ENCODE data around the gene ADAMTS12. TPM values are rescaled to one million over a fixed set of nuclear protein-coding genes. Genes with fewer than 3 reads are reported as not detected.

The ADAMTS12 gene
- total and polyA plus RNA-seq, 9 of the 15 experiments (the other 6 are each of a cell fraction or from before 2014, with no cell fraction given) = 0.11 TPM; not detected in 8

GRCh38 chr5:33854733-33855151, 37.0 kb downstream of the ADAMTS12 start (continued):
- TF ChIP-seq REST (IDR thresholded peaks at IDR 0.05; ENCODE audit: borderline replicate concordance) (no peak), REST (CRISPR knock-in tag; IDR thresholded peaks at IDR 0.05; ENCODE audit: low read depth) (no peak), CBX1 (IDR thresholded peaks at IDR 0.05; ENCODE audit: low read depth) (no peak), IRF9 (tag; IDR thresholded peaks at IDR 0.05) (no peak), FUS (optimal IDR thresholded peaks at IDR 0.05; ENCODE audit: low read depth, low read length) (no peak)
